DMS 273 (cell line): Measurements from ENCODE around the gene ZDHHC6.
"Not testable (repeated sequence)": the region's sequence is repeated elsewhere in the genome, so short reads cannot be mapped to it uniquely, and the experiment has no call there.

Source experiments
- DNase-seq: peaks from one replicate; lab custom pipeline; 2025; ENCODE audit not compliant: unreplicated experiment; lab: John Stamatoyannopoulos, UW

The ZDHHC6 gene

GRCh38 chr10:112393341-112393740 lies 53.4 kb downstream of the ZDHHC6 start:
- no peak for DNase-seq

- DNase-seq, result no peak
Observed at GRCh38 chr10:112390125-112390703, 56.5 kb downstream of the ZDHHC6 start.

- no peak for DNase-seq
Observed at GRCh38 chr10:112389271-112389822, 57.4 kb downstream of the ZDHHC6 start.

- no peak for DNase-seq
Observed at GRCh38 chr10:112388548-112388947, 58.2 kb downstream of the ZDHHC6 start.

- DNase-seq, result not testable (repeated sequence)
Observed at GRCh38 chr10:112388056-112388455, 58.7 kb downstream of the ZDHHC6 start.

GRCh38 chr10:112385201-112385600 lies 61.5 kb downstream of the ZDHHC6 start:
- DNase-seq, result no peak

- DNase-seq, result no peak
Observed at GRCh38 chr10:112384141-112384540, 62.6 kb downstream of the ZDHHC6 start.

GRCh38 chr10:112383325-112383724 lies 63.4 kb downstream of the ZDHHC6 start:
- no peak for DNase-seq

- no peak for DNase-seq
Observed at GRCh38 chr10:112382515-112383235, 64.0 kb downstream of the ZDHHC6 start.
